Progenitor cell of endocrine pancreas (in vitro differentiated cells): ENCODE results near the gene MACF1. TPM values are rescaled to one million over a fixed set of nuclear protein-coding genes. Genes with fewer than 3 reads are reported as not detected.
"Not testable (repeated sequence)": the region's sequence is repeated elsewhere in the genome, so short reads cannot be mapped to it uniquely, and the experiment has no call there.

ENCODE experiments used
- DNase-seq: peaks from one replicate; pipeline ENCODE4 v3.0.0; 2021; ENCODE audit warnings: low spot score; ENCODE audit not compliant: unreplicated experiment
- H3K27ac Mint-ChIP-seq: 2 replicates; pipeline ENCODE4 v1.8.0; 2021; ENCODE audit warnings: mild to moderate bottlenecking, moderate library complexity, mixed read lengths
- H3K27me3 Mint-ChIP-seq: 2 replicates; pipeline ENCODE4 v1.8.0; 2021; ENCODE audit warnings: mixed read lengths
- H3K36me3 Mint-ChIP-seq: 2 replicates; pipeline ENCODE4 v1.8.0; 2022; ENCODE audit warnings: mixed read lengths; ENCODE audit not compliant: insufficient read depth
- H3K4me1 Mint-ChIP-seq: 2 replicates; pipeline ENCODE4 v1.8.0; 2021; ENCODE audit warnings: low read depth, mixed read lengths
- H3K4me3 Mint-ChIP-seq: 2 replicates; pipeline ENCODE4 v1.8.0; 2021; ENCODE audit warnings: low read depth, mild to moderate bottlenecking, moderate library complexity, mixed read lengths
- H3K9me3 Mint-ChIP-seq: 2 replicates; pipeline ENCODE4 v1.8.0; 2021; ENCODE audit warnings: low read depth, mixed read lengths
- total RNA-seq: library from RNA; stranded (reverse); gene quantifications from 2 replicates; pipeline ENCODE4 v1.2.1, GENCODE V29; 2021
- TF ChIP-seq, protein P1 (sequence below): fragments of 200-600 bp; sonication (generic); IDR thresholded peaks from one replicate; pipeline ENCODE4 v1.5.0; 2021; ENCODE audit warnings: antibody characterized with exemption, mild to moderate bottlenecking; ENCODE audit not compliant: unreplicated experiment

The MACF1 gene
- total RNA-seq, 1 donor from 2014 or later, result 241 TPM

DNA sequence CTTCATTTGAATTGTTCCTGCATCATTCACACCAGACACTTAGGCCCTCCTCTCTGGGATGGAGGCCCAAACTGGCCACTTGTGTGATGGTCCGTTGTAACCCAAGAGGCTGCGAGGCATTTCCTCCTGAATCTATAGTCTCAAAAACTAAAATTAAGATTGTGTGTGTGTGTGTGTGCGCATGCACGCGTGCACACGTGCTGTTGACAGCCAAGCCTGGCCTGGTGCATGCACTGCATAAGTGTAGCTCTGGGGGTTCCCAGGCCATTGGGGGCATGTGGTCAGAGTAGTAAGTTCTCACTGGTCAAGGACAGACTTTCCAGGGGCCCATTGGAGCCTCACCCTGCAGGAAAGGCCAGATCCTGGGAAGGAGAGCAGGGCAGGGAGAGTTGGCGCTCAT lies 313.4 kb downstream of the MACF1 start:
- not testable (repeated sequence) for H3K4me1 Mint-ChIP-seq, H3K4me3 Mint-ChIP-seq, DNase-seq, H3K9me3 Mint-ChIP-seq, H3K27me3 Mint-ChIP-seq, H3K36me3 Mint-ChIP-seq, H3K27ac Mint-ChIP-seq

DNA sequence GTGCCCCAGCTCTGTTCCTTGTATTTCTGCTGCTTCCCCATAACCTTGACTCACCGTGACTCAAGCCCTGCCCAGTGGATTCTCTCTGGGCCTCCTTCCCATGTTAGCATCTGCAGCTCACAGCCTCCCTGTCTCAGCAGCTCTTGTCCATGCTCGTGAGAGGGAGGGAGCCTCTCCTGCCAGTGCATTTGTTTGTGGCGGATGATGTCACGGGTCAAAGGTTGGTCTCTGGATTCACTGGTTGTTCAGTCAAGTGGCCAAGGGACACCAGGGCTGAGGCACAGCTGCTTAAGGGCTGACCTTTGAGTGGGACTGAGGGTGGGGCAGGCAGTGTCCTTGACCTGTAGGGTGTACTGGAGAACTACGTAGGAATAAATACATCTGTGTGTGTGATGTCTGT lies 314.9 kb downstream of the MACF1 start:
- not testable (repeated sequence) for H3K4me3 Mint-ChIP-seq, H3K9me3 Mint-ChIP-seq, H3K4me1 Mint-ChIP-seq, H3K36me3 Mint-ChIP-seq, DNase-seq, H3K27me3 Mint-ChIP-seq, H3K27ac Mint-ChIP-seq

DNA sequence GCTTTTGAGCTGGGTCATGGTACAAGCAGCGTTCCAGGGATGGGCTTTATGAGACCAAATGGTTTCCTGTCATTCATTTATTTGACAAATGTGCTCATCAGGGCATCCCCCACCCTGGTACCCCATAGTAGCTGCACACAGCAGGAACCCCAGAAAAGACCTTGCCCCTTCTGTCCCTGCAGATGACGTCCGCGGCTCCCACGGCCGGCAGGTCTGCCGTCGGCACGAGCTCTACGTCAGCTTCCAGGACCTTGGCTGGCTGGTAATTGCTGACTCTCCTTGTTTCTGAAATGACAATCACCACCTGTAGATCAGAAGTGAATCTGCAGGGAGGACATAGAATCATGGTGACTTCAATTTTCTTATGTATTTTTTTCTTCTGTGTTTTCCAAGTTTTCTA lies 317.7 kb downstream of the MACF1 start:
- H3K9me3 Mint-ChIP-seq, H3K27ac Mint-ChIP-seq, DNase-seq, H3K27me3 Mint-ChIP-seq, H3K4me3 Mint-ChIP-seq, H3K36me3 Mint-ChIP-seq, H3K4me1 Mint-ChIP-seq: not testable (repeated sequence)

DNA sequence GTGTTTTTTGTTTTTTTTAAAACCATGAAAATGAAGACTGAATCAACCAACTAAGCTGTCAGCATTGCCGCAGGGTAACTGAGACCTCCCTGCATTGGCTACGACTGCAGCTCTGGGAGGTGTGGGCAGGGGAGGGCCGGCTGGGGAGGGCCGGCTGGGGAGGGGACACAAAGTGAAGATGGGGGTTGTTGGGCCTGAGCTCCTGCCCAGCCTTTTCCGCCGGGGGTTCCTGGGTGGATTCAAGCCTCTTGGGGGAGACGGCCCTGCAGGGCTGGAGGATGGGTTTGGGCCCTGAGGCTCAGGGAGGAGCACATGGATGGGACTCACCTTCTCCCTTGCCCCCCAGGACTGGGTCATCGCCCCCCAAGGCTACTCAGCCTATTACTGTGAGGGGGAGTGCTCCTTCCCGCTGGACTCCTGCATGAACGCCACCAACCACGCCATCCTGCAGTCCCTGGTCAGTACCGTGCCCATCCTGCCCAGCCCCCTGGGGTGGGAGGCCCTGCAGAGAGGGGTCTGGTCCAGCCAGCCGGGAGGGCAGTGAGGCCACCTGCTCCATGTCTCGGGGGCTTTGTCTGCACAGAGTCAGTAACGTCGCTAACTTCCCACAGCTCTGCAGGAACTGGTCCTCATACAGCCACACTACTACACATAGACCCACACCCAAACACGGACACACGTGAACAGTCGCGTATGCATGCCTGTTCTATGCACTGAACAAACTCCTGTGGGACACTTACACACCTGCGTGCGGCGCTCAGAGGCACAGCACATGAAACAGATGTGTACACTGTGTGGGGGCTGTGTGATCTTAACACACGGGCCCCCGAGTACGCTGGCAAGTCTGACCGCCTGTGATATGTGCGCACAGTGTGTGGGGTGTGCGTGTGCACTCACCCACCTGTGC lies 318.4 kb downstream of the MACF1 start:
- Mint-ChIP-seq H3K9me3 (no peaks in the 10 kb centered on the region), H3K27ac (no peak overlapping the region), H3K4me3 (no peak overlapping the region), H3K27me3 (peaks cover 3% of the 10 kb centered on the region), H3K36me3 (peaks cover 3% of the 10 kb centered on the region), H3K4me1 (peaks cover 2% of the 10 kb centered on the region)
- TF ChIP-seq, protein P1, sequence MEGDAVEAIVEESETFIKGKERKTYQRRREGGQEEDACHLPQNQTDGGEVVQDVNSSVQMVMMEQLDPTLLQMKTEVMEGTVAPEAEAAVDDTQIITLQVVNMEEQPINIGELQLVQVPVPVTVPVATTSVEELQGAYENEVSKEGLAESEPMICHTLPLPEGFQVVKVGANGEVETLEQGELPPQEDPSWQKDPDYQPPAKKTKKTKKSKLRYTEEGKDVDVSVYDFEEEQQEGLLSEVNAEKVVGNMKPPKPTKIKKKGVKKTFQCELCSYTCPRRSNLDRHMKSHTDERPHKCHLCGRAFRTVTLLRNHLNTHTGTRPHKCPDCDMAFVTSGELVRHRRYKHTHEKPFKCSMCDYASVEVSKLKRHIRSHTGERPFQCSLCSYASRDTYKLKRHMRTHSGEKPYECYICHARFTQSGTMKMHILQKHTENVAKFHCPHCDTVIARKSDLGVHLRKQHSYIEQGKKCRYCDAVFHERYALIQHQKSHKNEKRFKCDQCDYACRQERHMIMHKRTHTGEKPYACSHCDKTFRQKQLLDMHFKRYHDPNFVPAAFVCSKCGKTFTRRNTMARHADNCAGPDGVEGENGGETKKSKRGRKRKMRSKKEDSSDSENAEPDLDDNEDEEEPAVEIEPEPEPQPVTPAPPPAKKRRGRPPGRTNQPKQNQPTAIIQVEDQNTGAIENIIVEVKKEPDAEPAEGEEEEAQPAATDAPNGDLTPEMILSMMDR, result no peak
- no peak for DNase-seq

DNA sequence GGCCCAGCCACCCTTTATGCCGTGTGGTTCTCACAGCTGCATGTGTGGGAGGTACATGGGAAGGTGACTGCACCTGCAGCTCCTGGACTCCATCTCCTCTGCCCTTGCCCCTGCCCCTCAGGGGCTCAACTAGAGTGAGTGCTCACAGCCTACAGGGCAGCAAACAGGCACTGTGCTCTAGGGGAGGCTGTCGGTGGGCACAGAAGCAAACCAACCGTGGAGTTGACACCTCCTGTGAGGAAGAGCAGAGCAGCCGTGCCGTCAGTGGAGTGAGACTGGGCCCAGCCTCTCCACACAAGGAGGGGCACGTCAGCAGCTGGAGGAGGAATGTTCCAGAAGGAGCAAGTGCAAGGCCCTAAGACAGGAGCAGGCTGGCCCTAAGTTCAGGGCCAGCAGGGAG lies 319.7 kb downstream of the MACF1 start:
- H3K9me3 Mint-ChIP-seq, result no peaks in the 10 kb centered on the region
- peaks cover 2% of the 10 kb centered on the region for H3K27me3 Mint-ChIP-seq
- H3K4me3 Mint-ChIP-seq, result no peak overlapping the region
- peaks cover 3% of the 10 kb centered on the region for H3K36me3 Mint-ChIP-seq
- no peak for DNase-seq
- peaks cover 2% of the 10 kb centered on the region for H3K4me1 Mint-ChIP-seq
- H3K27ac Mint-ChIP-seq, result no peak overlapping the region
- TF ChIP-seq, protein P1, result no peak

DNA sequence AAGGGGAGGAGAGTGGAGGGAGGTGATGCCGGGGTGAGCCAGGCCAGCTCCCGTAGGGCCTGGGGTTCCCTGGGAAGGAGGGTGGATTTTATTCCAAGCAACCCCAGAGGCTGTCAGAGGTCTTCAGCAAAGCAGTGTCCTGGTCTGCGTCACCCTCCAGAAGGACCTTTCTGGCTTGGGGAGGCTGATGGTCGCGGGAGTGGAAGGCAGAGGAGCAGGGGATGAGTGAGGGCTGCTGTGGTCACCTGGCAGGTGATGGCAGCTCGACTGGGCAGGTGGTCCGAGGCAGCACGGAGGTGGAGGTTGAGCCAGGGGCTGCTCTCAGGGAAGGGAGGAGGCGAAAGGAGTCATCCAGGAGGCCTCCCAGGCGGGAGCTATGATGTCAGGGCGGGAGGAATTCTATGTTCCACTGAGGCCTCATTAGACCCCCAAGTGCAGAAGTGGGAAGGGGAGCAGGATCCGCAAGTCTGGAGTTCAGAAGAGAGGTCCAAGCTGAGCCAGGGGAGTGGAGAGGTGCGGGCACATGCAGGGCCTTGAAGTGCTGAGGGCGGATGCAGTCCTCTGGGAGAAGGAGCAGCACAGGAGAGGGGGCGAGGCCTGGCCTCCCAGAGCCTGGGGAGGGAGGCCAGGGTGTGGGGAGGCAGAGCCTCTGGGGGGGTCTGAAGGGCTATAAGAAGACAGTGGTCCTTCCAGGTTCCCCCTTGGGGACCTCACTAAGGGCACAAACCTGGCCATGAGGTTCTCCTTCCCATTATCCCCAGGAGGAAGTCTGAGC lies 320.3 kb downstream of the MACF1 start:
- peaks cover 3% of the 10 kb centered on the region for H3K36me3 Mint-ChIP-seq
- H3K4me3 Mint-ChIP-seq, result no peak overlapping the region
- no peaks in the 10 kb centered on the region for H3K9me3 Mint-ChIP-seq
- no peak for DNase-seq
- TF ChIP-seq, protein P1, result no peak
- H3K27me3 Mint-ChIP-seq, result no peaks in the 10 kb centered on the region
- H3K4me1 Mint-ChIP-seq, result no peaks in the 10 kb centered on the region
- H3K27ac Mint-ChIP-seq, result no peak overlapping the region
